ENCODE data around the gene SPATS2L. TPM values are rescaled to one million over a fixed set of nuclear protein-coding genes. Genes with fewer than 3 reads are reported as not detected.

SPATS2L gene
- total and polyA plus RNA-seq, 12 donors: 23.4 to 104 (median 71.8) TPM

DNA sequence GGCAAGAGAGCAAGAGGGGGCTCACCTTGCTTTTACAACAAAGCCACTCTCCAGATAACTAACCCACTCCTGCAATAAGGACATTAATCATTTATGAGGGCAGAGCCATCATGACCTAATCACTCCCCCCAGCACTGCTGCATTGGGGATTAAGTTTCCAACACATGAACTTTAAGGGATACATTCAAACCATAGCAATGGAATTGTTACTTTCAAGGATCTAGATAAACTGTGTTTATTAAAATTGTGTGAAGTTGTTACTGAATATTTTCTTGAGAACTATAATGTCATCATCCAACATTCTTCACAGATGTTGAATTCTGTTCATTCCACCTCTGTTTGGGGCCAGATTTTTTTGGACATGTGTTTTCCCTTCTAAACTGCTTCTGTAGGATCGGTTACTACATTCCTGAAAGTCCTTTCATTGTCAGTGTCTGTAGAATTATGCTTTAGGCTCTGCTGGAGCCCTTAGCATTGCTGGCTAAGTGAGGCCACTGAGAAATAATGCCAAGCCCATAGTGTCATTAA is 50.4 kb downstream of the SPATS2L start:
- ATAC-seq: peak in 3 of 8 donors; percentile 5 to 19 (median 12)
- intact Hi-C loops (cut with DNase I): no loop called here

DNA sequence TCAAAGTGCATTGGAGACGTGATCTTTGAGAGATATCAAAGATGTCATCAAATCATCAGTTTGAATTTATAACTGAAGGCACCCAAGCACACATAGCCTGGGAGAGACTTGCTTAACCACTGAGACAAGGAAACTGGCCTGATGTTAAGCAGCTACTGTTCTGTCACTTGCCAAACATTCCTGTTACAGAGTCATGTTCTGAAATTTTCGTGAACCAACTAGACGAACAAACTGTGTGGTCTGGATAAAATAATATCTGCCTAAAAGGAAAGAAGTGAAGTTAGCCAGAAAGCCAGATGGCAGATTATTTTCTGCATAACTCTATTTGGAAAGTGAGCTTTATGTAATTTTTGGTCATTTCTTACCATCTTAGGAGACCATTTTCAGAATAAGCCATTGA is 51.4 kb downstream of the SPATS2L start:
- Histone ChIP-seq H3K4me1 (peaks cover 0 to 55% (median 36%) of the 10 kb centered on the region in 9 donors), H3K27ac (peak overlapping the region in 3 of 10 donors; percentile 20 to 33 (median 28)), H3K9me3 (no peaks in the 10 kb centered on the region), H3K27me3 (no peaks in the 10 kb centered on the region), H3K4me3 (no peak overlapping the region), H3K36me3 (no peaks in the 10 kb centered on the region)
- TF ChIP-seq, protein P1, sequence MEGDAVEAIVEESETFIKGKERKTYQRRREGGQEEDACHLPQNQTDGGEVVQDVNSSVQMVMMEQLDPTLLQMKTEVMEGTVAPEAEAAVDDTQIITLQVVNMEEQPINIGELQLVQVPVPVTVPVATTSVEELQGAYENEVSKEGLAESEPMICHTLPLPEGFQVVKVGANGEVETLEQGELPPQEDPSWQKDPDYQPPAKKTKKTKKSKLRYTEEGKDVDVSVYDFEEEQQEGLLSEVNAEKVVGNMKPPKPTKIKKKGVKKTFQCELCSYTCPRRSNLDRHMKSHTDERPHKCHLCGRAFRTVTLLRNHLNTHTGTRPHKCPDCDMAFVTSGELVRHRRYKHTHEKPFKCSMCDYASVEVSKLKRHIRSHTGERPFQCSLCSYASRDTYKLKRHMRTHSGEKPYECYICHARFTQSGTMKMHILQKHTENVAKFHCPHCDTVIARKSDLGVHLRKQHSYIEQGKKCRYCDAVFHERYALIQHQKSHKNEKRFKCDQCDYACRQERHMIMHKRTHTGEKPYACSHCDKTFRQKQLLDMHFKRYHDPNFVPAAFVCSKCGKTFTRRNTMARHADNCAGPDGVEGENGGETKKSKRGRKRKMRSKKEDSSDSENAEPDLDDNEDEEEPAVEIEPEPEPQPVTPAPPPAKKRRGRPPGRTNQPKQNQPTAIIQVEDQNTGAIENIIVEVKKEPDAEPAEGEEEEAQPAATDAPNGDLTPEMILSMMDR (IDR thresholded peaks at IDR 0.05): no peak
- 49 to 55% methylated on average over 3 of the region's 3 CpGs for WGBS, 2 donors
- DNase-seq (no peak), ATAC-seq (peak in 7 of 8 donors; percentile 57 to 74 (median 68))
- intact Hi-C loops (cut with DNase I): no loop called here

More for the DNA sequence above, 50.4 kb downstream of the SPATS2L start:
- H3K4me3 ChIP-seq: no peak overlapping the region
- H3K4me1 ChIP-seq: peaks cover 3 to 63% (median 43%) of the 10 kb centered on the region in 9 donors
- H3K36me3 ChIP-seq: no peaks in the 10 kb centered on the region
- WGBS, 2 donors: 22 to 41% methylated on average over 1 of the region's 1 CpG
- H3K27me3 ChIP-seq: no peaks in the 10 kb centered on the region
- DNase-seq: no peak
- TF ChIP-seq, protein P1 (IDR thresholded peaks at IDR 0.05): no peak
- peak overlapping the region in 2 of 10 donors; percentile 20 to 33 for H3K27ac ChIP-seq
- H3K9me3 ChIP-seq: no peaks in the 10 kb centered on the region

DNA sequence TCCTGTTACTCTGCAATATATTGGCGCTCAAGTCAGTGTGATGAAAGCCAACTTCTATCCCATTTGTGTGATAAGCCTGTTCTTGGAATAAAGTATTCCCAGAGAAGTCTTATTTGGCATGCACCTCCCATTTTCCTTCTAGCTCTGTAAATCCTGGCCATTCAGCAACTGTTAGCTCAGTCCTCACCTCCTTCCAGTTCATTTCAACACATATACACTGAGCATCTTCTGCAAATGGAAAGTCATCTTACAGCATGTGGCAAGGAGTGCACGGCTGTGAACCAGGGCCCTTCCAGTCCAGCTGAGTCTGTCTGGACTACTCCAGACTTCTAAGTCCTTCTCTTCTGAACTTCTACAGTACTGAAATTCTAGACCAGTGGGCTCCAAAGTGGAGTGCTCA is 53.1 kb downstream of the SPATS2L start:
- peaks cover 0 to 47% (median 25%) of the 10 kb centered on the region in 9 donors for H3K4me1 ChIP-seq
- H3K36me3 ChIP-seq: no peaks in the 10 kb centered on the region
- no peak overlapping the region for H3K27ac ChIP-seq
- no peaks in the 10 kb centered on the region for H3K27me3 ChIP-seq
- 65 to 70% methylated on average over 2 of the region's 2 CpGs for WGBS, 2 donors
- ATAC-seq (peak; percentile 55 to 77 (median 72)), DNase-seq (no peak)
- H3K9me3 ChIP-seq: no peaks in the 10 kb centered on the region
- H3K4me3 ChIP-seq: no peak overlapping the region
- intact Hi-C loops (cut with DNase I): no loop called here
- TF ChIP-seq, protein P1 (IDR thresholded peaks at IDR 0.05): no peak

DNA sequence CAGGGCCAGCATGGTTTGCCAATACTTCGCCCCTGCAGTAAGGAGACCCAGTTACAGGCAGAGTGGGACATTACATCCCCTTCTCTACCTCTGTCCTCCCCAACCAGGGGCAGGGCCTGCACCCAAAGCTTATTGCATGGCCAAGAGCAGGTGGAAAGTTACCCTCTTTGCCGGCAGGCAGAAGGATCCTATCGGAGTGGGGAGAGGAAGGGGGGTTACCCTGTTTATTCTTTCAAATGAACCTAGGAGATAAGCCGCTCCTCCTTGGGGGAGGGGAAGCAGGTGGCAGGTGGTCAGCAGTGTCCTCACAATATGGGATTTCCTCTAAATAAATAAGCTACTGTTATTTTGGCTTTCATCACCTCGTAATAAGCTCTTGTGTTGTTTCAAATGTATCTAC is 53.9 kb downstream of the SPATS2L start:
- intact Hi-C loops (cut with DNase I): no loop called here
- Histone ChIP-seq H3K27me3 (no peaks in the 10 kb centered on the region), H3K4me1 (peaks cover 0 to 50% (median 25%) of the 10 kb centered on the region in 9 donors), H3K9me3 (no peaks in the 10 kb centered on the region), H3K27ac (no peak overlapping the region), H3K4me3 (no peak overlapping the region), H3K36me3 (no peaks in the 10 kb centered on the region)
- ATAC-seq (no peak), DNase-seq (no peak)
- TF ChIP-seq, protein P1 (IDR thresholded peaks at IDR 0.05): no peak
- WGBS, 2 donors: 93 to 95% methylated on average over 5 of the region's 5 CpGs
